Measurements from ENCODE around the gene PRSS36. TPM values are rescaled to one million over a fixed set of nuclear protein-coding genes. Genes with fewer than 3 reads are reported as not detected.

Gene PRSS36
- total and polyA plus RNA-seq, 9 of the 15 experiments (the other 6 are each of a cell fraction or from before 2014, with no cell fraction given), result 0.09 to 1.2 (median 0.54) TPM; not detected in 2

- TF ChIP-seq L3MBTL2 (IDR thresholded peaks at IDR 0.05) (no peak), HOMEZ (CRISPR knock-in tag; IDR thresholded peaks at IDR 0.05) (no peak), BCOR (IDR thresholded peaks at IDR 0.05) (no peak), ZBTB33 (CRISPR knock-in tag; IDR thresholded peaks at IDR 0.05) (no peak; the same call in 1 of the 2 replicates), ZNF316 (IDR thresholded peaks at IDR 0.05) (no peak), RBBP5 (IDR thresholded peaks at IDR 0.05; ENCODE audit: borderline replicate concordance, insufficient read depth, low read length, poor library complexity, severe bottlenecking) (peak; percentile 96), SIX5 (IDR thresholded peaks at IDR 0.05; ENCODE audit: borderline replicate concordance in 1 of 2, insufficient read depth in 1 of 2, low read depth in 1 of 2, low read length in 2 of 2) (peak in 1 of 2 experiments; percentile 33; a peak in 2 of 4 replicates), ZNF124 (CRISPR knock-in tag; IDR thresholded peaks at IDR 0.05) (no peak), E2F4 (CRISPR knock-in tag; IDR thresholded peaks at IDR 0.05; ENCODE audit: low read depth) (no peak), TRIM25 (IDR thresholded peaks at IDR 0.05; ENCODE audit: borderline replicate concordance) (no peak), CTCFL (IDR thresholded peaks at IDR 0.05; ENCODE audit: borderline replicate concordance, insufficient read depth, low read depth, low read length, poor library complexity, severe bottlenecking) (no peak), TSHZ1 (CRISPR knock-in tag; IDR thresholded peaks at IDR 0.05) (no peak)
Observed at GRCh38 chr16:31117384-31118222, 32.3 kb downstream of the PRSS36 start, which contains the start of gene KAT8 (continued).

Data from K562 (cell line).